Measurements from ENCODE around the gene C6orf118.
A peak's percentile ranks its signal among the peaks of the same experiment; 100 is the strongest.

The C6orf118 gene

DNA sequence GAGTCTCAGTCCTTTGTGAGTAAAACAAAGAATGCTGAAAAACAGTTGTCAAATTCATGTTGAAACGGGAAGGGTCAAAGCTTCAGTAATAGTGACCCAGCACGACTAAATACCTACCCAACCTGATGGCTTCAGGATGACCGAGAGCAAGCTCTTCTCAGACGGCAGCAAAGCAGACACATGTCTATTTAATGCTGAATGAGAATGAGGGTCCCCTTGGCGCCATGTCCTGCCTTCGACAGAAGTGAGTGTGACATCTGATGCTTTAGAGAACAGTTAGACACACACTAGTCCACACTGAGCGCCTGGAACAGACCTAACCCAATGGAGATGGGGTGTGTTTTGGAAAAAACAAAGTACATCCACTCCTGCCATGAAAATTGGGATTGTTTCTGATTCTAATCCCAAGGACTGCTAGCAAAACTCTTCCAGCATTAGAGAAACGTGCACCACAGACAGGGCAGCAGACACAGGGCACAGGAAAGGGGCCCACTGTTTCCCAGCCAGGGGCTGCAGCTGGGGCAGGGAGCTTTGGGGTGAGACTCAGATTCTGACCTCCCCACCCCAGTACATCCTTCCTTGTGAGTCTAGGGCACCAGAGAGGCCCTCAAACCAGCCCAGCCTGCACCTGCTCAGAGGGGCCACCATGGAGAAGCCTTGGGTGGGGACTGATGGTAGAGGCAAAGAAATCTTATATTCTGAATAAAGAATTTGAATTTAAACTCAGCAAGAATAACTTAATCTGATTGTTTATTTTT is 76.5 kb downstream of the C6orf118 start:
- H3K4me3 ChIP-seq (ENCODE audit: low read depth, low read length), result no peak overlapping the region
- no peak for DNase-seq (ENCODE audit: low read depth)
- no peak for TF ChIP-seq CTCF (IDR thresholded peaks at IDR 0.05; ENCODE audit: control insufficient read depth, extremely low read depth, insufficient read depth)

GRCh38 chr6:165231581-165232561 is 77.5 kb downstream of the C6orf118 start:
- H3K4me3 ChIP-seq (ENCODE audit: low read depth, low read length), result no peak overlapping the region
- TF ChIP-seq CTCF (IDR thresholded peaks at IDR 0.05; ENCODE audit: control insufficient read depth, extremely low read depth, insufficient read depth), result peak; percentile 72
- DNase-seq (ENCODE audit: low read depth), result peak; percentile 74

GRCh38 chr6:165231177-165231576 is 78.2 kb downstream of the C6orf118 start:
- DNase-seq (ENCODE audit: low read depth), result no peak
- H3K4me3 ChIP-seq (ENCODE audit: low read depth, low read length), result no peak overlapping the region
- TF ChIP-seq CTCF (IDR thresholded peaks at IDR 0.05; ENCODE audit: control insufficient read depth, extremely low read depth, insufficient read depth), result no peak
